ENCODE data around the gene ATF7IP2.
"Not testable (repeated sequence)": the region's sequence is repeated elsewhere in the genome, so short reads cannot be mapped to it uniquely, and the experiment has no call there.

- TF ChIP-seq, protein P1, sequence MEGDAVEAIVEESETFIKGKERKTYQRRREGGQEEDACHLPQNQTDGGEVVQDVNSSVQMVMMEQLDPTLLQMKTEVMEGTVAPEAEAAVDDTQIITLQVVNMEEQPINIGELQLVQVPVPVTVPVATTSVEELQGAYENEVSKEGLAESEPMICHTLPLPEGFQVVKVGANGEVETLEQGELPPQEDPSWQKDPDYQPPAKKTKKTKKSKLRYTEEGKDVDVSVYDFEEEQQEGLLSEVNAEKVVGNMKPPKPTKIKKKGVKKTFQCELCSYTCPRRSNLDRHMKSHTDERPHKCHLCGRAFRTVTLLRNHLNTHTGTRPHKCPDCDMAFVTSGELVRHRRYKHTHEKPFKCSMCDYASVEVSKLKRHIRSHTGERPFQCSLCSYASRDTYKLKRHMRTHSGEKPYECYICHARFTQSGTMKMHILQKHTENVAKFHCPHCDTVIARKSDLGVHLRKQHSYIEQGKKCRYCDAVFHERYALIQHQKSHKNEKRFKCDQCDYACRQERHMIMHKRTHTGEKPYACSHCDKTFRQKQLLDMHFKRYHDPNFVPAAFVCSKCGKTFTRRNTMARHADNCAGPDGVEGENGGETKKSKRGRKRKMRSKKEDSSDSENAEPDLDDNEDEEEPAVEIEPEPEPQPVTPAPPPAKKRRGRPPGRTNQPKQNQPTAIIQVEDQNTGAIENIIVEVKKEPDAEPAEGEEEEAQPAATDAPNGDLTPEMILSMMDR (IDR thresholded peaks at IDR 0.05; ENCODE audit: insufficient read depth, low read length, poor library complexity, severe bottlenecking): not testable (repeated sequence)
- not testable (repeated sequence) for TF ChIP-seq EZH2phosphoT487 (conservative IDR thresholded peaks at IDR 0.05; ENCODE audit: low read length)
These were observed 19.2 kb upstream of the ATF7IP2 start for GRCh38 chr16:10366619-10367018.

Measured in SU-DHL-6 (cell line).